HG03378 (cell line): ENCODE results near the gene MCOLN1.
"Not testable (repeated sequence)": the region's sequence is repeated elsewhere in the genome, so short reads cannot be mapped to it uniquely, and the experiment has no call there.

Experiments used
- ATAC-seq: cut with Tn5 transposase; IDR thresholded peaks from one replicate; pipeline ENCODE4 v1.9.1; 2021; ENCODE audit warnings: mild to moderate bottlenecking, moderate library complexity; ENCODE audit not compliant: unreplicated experiment

The MCOLN1 gene

GRCh38 chr19:7562646-7563393 lies 40.4 kb downstream of the MCOLN1 start:
- no peak for ATAC-seq

GRCh38 chr19:7564866-7565265 lies 42.4 kb downstream of the MCOLN1 start:
- ATAC-seq, result no peak

- ATAC-seq, result no peak
These were observed 42.9 kb downstream of the MCOLN1 start for GRCh38 chr19:7565332-7565731.

- no peak for ATAC-seq
These were observed 48.3 kb downstream of the MCOLN1 start for GRCh38 chr19:7570761-7571160.

- ATAC-seq, result no peak
These were observed 53.1 kb downstream of the MCOLN1 start for GRCh38 chr19:7575434-7576040.

GRCh38 chr19:7577422-7577821 lies 55.0 kb downstream of the MCOLN1 start:
- not testable (repeated sequence) for ATAC-seq

DNA sequence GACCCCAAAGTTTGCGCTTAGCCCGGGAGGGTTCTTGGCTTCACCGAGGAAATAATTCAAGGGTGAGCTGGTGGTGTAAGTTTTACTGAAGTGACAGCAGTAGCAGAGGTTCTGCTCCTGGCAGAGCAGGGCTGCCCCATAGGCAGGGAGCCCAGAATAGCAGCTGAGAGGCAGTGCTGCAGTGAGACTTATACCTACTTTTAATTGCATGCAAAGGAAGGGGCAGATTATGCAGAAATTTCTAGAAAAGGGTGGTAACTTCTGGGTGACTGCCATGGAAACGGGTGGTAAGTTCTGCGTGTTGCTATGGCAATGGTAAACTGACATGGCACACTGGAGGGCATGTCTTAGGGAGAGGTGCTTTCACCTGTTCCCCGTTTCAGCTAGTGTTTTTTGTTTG lies 55.7 kb downstream of the MCOLN1 start:
- no peak for ATAC-seq

GRCh38 chr19:7579182-7579581 lies 56.8 kb downstream of the MCOLN1 start:
- no peak for ATAC-seq

DNA sequence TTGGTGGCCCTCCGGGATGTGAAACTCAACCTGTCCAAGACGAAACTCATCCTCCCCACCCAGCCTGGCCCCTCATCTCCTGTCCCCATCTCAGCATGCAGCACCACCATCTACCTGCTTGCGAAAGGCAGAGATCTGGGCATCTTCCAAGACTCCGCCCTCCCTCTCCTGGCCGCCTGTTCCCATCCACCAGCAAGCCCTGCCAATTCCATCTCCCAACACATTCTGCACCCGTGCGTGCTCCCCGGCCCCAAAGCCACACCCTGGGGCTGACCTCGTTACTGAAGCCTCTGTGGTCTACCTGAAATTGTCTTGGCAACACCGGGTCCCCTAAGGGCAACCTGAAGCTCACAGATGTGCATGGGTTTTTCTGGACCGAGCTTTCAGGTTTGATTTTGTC lies 60.0 kb downstream of the MCOLN1 start:
- no peak for ATAC-seq
